ENCODE data around the gene TTLL9.

GRCh38 chr20:31894980-31895675 lies 24.7 kb downstream of the TTLL9 start:
- no peak for TF ChIP-seq SATB2 (CRISPR knock-in tag; IDR thresholded peaks at IDR 0.05)
- no peak for TF ChIP-seq ZNF430 (CRISPR knock-in tag; IDR thresholded peaks at IDR 0.05)
- no peak for TF ChIP-seq KLF16 (CRISPR knock-in tag; IDR thresholded peaks at IDR 0.05)
- TF ChIP-seq, protein P1, sequence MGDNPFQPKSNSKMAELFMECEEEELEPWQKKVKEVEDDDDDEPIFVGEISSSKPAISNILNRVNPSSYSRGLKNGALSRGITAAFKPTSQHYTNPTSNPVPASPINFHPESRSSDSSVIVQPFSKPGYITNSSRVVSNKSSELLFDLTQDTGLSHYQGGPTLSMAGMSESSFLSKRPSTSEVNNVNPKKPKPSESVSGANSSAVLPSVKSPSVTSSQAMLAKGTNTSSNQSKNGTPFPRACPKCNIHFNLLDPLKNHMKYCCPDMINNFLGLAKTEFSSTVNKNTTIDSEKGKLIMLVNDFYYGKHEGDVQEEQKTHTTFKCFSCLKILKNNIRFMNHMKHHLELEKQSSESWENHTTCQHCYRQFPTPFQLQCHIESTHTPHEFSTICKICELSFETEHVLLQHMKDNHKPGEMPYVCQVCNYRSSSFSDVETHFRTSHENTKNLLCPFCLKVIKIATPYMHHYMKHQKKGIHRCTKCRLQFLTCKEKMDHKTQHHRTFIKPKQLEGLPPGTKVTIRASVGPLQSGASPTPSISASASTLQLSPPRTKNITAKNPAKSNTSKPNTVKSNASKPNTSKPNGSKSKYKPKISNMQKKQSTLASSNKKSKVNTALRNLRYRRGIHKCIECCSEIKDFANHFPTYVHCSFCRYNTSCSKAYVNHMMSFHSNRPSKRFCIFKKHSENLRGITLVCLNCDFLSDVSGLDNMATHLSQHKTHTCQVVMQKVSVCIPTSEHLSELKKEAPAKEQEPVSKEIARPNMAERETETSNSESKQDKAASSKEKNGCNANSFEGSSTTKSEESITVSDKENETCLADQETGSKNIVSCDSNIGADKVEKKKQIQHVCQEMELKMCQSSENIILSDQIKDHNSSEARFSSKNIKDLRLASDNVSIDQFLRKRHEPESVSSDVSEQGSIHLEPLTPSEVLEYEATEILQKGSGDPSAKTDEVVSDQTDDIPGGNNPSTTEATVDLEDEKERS (CRISPR knock-in tag; IDR thresholded peaks at IDR 0.05), result no peak
- no peak for TF ChIP-seq EP300 (IDR thresholded peaks at IDR 0.05; ENCODE audit: low read depth in 2 of 2, low read length in 2 of 2)
- TF ChIP-seq EP300 (CRISPR knock-in tag; IDR thresholded peaks at IDR 0.05; ENCODE audit: borderline replicate concordance), result no peak

Data from HepG2 (cell line).